Midbrain (tissue), 1 donor: ENCODE results near the gene ITPR1.
"Not testable (repeated sequence)": the region's sequence is repeated elsewhere in the genome, so short reads cannot be mapped to it uniquely, and the experiment has no call there.

Experiments used
- DNase-seq: peaks from one replicate; lab custom pipeline; 2025; lab: John Stamatoyannopoulos, UW

The ITPR1 gene

DNA sequence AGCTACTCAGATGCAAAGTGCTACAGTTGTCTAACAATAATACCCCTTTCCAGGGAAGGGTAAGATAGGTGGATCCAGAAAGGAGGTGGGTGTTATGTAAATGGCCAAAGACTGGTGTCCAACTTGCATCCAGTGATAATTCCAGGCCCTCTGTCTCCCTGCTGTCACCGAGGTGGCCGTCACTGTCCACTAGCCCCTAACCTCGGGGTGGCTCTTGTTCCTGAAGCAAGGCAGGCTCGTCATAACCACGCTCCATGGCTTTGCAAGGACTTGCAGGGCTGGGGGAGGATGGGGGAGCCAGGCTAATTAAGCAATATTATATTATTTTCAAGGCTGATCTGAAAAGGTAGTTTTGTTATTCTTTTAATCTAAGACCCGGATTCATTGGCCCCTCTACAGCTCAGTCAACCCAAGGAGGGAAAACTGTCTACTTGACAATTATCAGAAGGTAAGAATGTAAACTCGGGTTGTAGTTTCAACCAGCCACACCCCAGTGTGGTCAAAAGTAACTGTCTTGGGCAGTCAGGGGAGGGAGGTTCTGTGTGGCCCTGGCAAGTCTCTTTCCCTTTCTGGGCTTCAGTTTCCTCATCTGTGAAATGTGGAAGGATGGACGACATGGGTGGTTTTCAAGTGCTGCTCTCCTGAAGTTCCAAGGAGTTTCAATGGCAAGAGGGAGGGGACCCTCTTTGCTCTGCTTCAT is 266.0 kb downstream of the ITPR1 start:
- DNase-seq, result no peak

- no peak for DNase-seq
These were observed 266.7 kb downstream of the ITPR1 start for GRCh38 chr3:4759689-4760312.

GRCh38 chr3:4761759-4762158 is 268.6 kb downstream of the ITPR1 start:
- DNase-seq, result no peak

GRCh38 chr3:4762481-4763230 is 269.5 kb downstream of the ITPR1 start:
- DNase-seq, result not testable (repeated sequence)

GRCh38 chr3:4763604-4764247 is 270.6 kb downstream of the ITPR1 start:
- DNase-seq, result no peak

GRCh38 chr3:4765212-4765611 is 272.1 kb downstream of the ITPR1 start:
- DNase-seq, result no peak

GRCh38 chr3:4766263-4766662 is 273.1 kb downstream of the ITPR1 start:
- no peak for DNase-seq

GRCh38 chr3:4766716-4767499 is 273.8 kb downstream of the ITPR1 start:
- DNase-seq, result no peak

- no peak for DNase-seq
These were observed 274.9 kb downstream of the ITPR1 start for GRCh38 chr3:4768021-4768420.

GRCh38 chr3:4768521-4768920 is 275.4 kb downstream of the ITPR1 start:
- DNase-seq, result no peak

- DNase-seq, result no peak
These were observed 277.4 kb downstream of the ITPR1 start for GRCh38 chr3:4770561-4770960.

DNA sequence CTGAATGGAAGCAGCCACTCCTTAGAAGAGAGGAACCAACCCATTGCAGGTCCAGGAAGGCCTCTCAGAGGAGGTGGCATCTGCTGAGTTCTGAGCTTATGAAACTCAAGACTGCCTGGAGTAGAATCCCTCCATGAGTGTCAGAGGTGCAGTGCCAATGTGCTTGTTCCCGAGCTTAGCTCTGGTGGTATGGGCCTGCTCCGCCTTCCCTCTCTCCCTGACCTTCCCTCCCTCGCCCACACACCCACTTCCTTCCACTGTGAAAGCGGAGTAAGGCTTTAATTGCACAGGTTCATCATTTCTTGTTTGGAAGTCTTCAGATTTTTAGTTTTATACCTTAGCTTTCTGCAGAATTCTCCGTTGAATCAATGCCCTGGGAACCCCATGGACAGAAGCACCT is 278.1 kb downstream of the ITPR1 start:
- DNase-seq, result no peak

DNA sequence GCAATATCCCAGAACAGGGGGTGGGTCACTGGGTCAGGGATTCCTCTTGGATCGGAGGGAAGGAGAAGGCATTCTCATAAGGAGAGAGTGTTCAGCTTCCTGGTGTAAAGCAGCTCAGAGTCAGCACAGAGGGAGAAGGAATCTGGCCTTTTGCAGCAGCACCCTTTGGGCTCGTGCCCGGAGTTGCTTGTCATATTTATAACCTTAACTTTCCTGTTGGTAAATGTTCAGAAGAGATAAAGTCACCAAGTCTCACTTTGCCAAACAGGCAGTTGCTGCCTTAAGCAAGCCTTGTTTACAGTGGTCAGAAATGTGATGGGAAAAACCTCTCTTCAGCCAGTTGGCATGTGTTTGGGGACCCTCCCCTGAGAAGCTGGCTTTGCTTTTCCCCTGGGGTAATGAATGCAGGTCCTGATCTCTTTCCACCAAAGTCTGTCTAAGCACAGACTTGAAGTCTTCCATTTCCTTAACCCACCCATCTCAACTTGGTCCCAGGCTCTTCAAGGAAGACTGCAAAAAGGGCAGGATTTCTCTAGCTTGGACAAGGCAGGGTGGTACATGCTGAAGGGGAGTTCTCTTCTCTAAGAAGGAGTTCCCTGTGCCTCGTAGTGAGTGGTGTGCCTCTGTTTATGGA is 279.1 kb downstream of the ITPR1 start:
- DNase-seq, result no peak

DNA sequence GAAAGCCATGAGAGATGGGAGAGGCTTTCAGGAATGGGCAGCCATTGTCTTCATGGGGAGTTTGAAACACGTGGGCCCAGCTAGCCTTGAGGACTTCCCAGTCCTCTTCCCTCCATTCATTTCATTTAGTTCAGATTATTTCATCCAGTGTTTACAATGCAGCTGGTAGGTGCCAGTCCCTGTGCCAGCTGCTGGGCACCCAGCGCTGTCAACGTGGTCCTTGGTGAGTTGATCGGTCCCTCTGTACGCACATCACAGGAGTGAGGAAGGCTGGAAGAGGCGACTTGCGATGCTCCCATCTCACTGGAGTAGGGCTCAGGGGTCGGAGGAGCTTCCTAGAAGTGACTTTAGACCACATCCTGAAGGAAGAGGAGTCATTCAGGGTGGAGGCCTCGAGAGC is 279.7 kb downstream of the ITPR1 start:
- DNase-seq, result no peak

GRCh38 chr3:4773583-4773982 is 280.4 kb downstream of the ITPR1 start:
- DNase-seq, result no peak

GRCh38 chr3:4774531-4774930 is 281.4 kb downstream of the ITPR1 start:
- DNase-seq, result no peak

- no peak for DNase-seq
These were observed 283.3 kb downstream of the ITPR1 start for GRCh38 chr3:4776399-4776979.

- no peak for DNase-seq
These were observed 283.9 kb downstream of the ITPR1 start for GRCh38 chr3:4776980-4777581.

- DNase-seq, result no peak
These were observed 285.0 kb downstream of the ITPR1 start for GRCh38 chr3:4778119-4778518.

DNA sequence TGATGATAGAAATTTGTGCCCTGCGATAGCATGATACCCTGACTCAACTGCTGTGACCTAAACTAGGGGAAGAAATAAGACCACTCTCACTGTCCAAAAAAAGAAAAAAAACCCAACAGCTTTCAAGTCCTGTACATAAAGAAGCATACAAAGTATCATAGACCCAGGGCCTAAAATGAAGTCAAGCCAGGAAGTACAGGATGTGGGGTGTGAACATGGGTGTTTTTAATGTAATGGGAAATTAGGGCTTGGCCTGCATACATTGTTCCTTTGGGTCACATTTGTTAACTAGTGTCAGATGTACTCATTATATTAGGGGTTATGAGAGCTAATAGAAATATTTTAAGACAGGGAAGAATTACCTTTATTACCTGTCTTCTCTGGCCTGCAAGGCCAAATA is 285.6 kb downstream of the ITPR1 start:
- DNase-seq, result no peak

- DNase-seq, result no peak
These were observed 287.4 kb downstream of the ITPR1 start for GRCh38 chr3:4780545-4780957.
